Vagina (tissue), 2 donors: ENCODE measurements around the gene HNRNPLL. TPM values are rescaled to one million over a fixed set of nuclear protein-coding genes. Genes with fewer than 3 reads are reported as not detected.

Source experiments
- DNase-seq, 2 donors: peaks; one replicate each; pipeline ENCODE4 v3.0.0-alpha.2; 2017; ENCODE audit errors: extremely low spot score in 2 of 2
- H3K27ac ChIP-seq: fragments of 200-600 bp; sonication (generic); one replicate; pipeline ENCODE4 v1.5.1; 2019
- H3K27me3 ChIP-seq: fragments of 200-600 bp; sonication (generic); one replicate; pipeline ENCODE4 v1.5.1; 2019
- H3K36me3 ChIP-seq, 2 donors: fragments of 200-600 bp; sonication (generic); one replicate each; pipeline ENCODE4 v1.5.1; 2017 to 2019
- H3K4me1 ChIP-seq: fragments of 200-600 bp; sonication (generic); one replicate; pipeline ENCODE4 v1.5.1; 2019
- H3K4me3 ChIP-seq, 2 donors: fragments of 200-600 bp; sonication (generic); 1 replicate in 1 of 2; 2 replicates in 1 of 2; pipeline ENCODE4 v1.5.1; 2016 to 2019
- H3K9me3 ChIP-seq: fragments of 200-600 bp; sonication (generic); one replicate; pipeline ENCODE4 v1.5.1; 2019
- CTCF ChIP-seq, 3 experiments: fragments of 450-650 bp in 2 of 3; fragments of 200-600 bp in 1 of 3; sonication (generic) in 1 of 3; IDR thresholded peaks; one replicate each; pipeline ENCODE4 v1.5.1; 2017 to 2019; ENCODE audit warnings: antibody characterized with exemption in 3 of 3, mild to moderate bottlenecking in 2 of 3, moderate library complexity in 2 of 3
- POLR2A ChIP-seq, 2 donors: fragments of 450-650 bp; IDR thresholded peaks; one replicate each; pipeline ENCODE4 v1.6.1; 2017; ENCODE audit warnings: antibody characterized with exemption in 2 of 2, mild to moderate bottlenecking in 2 of 2, moderate library complexity in 2 of 2
- POLR2AphosphoS5 ChIP-seq, 2 donors: sonication (generic); formaldehyde crosslinking; IDR thresholded peaks; one replicate each; pipeline ENCODE4 v1.9.0; 2017; ENCODE audit warnings: antibody characterized with exemption in 2 of 2, mild to moderate bottlenecking in 2 of 2, low read depth in 1 of 2; ENCODE audit not compliant: insufficient read depth in 1 of 2
- intact Hi-C: fragments of 100-400 bp; cut with DNase I; formaldehyde crosslinking; loops from one replicate; pipeline ENCODE4 v1.15.1; 2023
- total RNA-seq: library from RNA; depleted of rRNA; stranded (reverse); fragments of >200 nt; gene quantifications from one replicate; pipeline ENCODE4 v1.2.3, GENCODE V29; 2016

HNRNPLL gene
- total RNA-seq, 1 donor from 2014 or later = 33.9 TPM

GRCh38 chr2:38619458-38620164 lies 16.9 kb upstream of the HNRNPLL start:
- Histone ChIP-seq H3K4me1 (peaks cover 13% of the 10 kb centered on the region), H3K9me3 (no peaks in the 10 kb centered on the region), H3K27ac (no peak overlapping the region), H3K27me3 (no peaks in the 10 kb centered on the region), H3K4me3 (no peak overlapping the region), H3K36me3 (no peaks in the 10 kb centered on the region)
- no peak for DNase-seq
- intact Hi-C loops = no loop called here
- TF ChIP-seq POLR2AphosphoS5 (IDR thresholded peaks at IDR 0.05; ENCODE audit: insufficient read depth in 1 of 2, low read depth in 1 of 2) = no peak
- no peak for TF ChIP-seq CTCF (IDR thresholded peaks at IDR 0.05)
- TF ChIP-seq POLR2A (IDR thresholded peaks at IDR 0.05) = no peak

- no peak for DNase-seq
- Histone ChIP-seq H3K27ac (no peak overlapping the region), H3K9me3 (no peaks in the 10 kb centered on the region), H3K36me3 (no peaks in the 10 kb centered on the region), H3K4me1 (peaks cover 13% of the 10 kb centered on the region), H3K27me3 (no peaks in the 10 kb centered on the region), H3K4me3 (no peak overlapping the region)
- intact Hi-C loops = no loop called here
- TF ChIP-seq POLR2A (IDR thresholded peaks at IDR 0.05) = no peak
- TF ChIP-seq CTCF (IDR thresholded peaks at IDR 0.05) = no peak
- TF ChIP-seq POLR2AphosphoS5 (IDR thresholded peaks at IDR 0.05; ENCODE audit: insufficient read depth in 1 of 2, low read depth in 1 of 2) = no peak
These were observed 14.6 kb upstream of the HNRNPLL start for GRCh38 chr2:38617301-38617700.

GRCh38 chr2:38615237-38615636 lies 12.5 kb upstream of the HNRNPLL start:
- no peak for DNase-seq
- no peak for TF ChIP-seq CTCF (IDR thresholded peaks at IDR 0.05)
- no peak for TF ChIP-seq POLR2A (IDR thresholded peaks at IDR 0.05)
- TF ChIP-seq POLR2AphosphoS5 (IDR thresholded peaks at IDR 0.05; ENCODE audit: insufficient read depth in 1 of 2, low read depth in 1 of 2) = no peak
- no peak overlapping the region for H3K4me3 ChIP-seq
- no peaks in the 10 kb centered on the region for H3K36me3 ChIP-seq
- H3K4me1 ChIP-seq = peaks cover 7% of the 10 kb centered on the region
- H3K9me3 ChIP-seq = no peaks in the 10 kb centered on the region
- intact Hi-C loops = no loop called here
- H3K27ac ChIP-seq = no peak overlapping the region
- H3K27me3 ChIP-seq = no peaks in the 10 kb centered on the region

- Histone ChIP-seq H3K36me3 (no peaks in the 10 kb centered on the region), H3K27ac (no peak overlapping the region), H3K9me3 (no peaks in the 10 kb centered on the region), H3K4me3 (no peak overlapping the region), H3K27me3 (no peaks in the 10 kb centered on the region), H3K4me1 (no peaks in the 10 kb centered on the region)
- TF ChIP-seq CTCF (IDR thresholded peaks at IDR 0.05) = no peak
- TF ChIP-seq POLR2AphosphoS5 (IDR thresholded peaks at IDR 0.05; ENCODE audit: insufficient read depth in 1 of 2, low read depth in 1 of 2) = no peak
- no peak for TF ChIP-seq POLR2A (IDR thresholded peaks at IDR 0.05)
- no peak for DNase-seq
- intact Hi-C loops = no loop called here
These were observed 11.1 kb upstream of the HNRNPLL start for GRCh38 chr2:38613849-38614213.

- no peaks in the 10 kb centered on the region for H3K9me3 ChIP-seq
- no peaks in the 10 kb centered on the region for H3K27me3 ChIP-seq
- no peaks in the 10 kb centered on the region for H3K4me1 ChIP-seq
- TF ChIP-seq POLR2AphosphoS5 (IDR thresholded peaks at IDR 0.05; ENCODE audit: insufficient read depth in 1 of 2, low read depth in 1 of 2) (no peak), CTCF (IDR thresholded peaks at IDR 0.05) (no peak), POLR2A (IDR thresholded peaks at IDR 0.05) (no peak)
- DNase-seq = no peak
- no peak overlapping the region for H3K4me3 ChIP-seq
- H3K36me3 ChIP-seq = no peaks in the 10 kb centered on the region
- no peak overlapping the region for H3K27ac ChIP-seq
- intact Hi-C loops = no loop called here
These were observed 10.6 kb upstream of the HNRNPLL start for GRCh38 chr2:38613126-38613848.
